Fibroblast of the aortic adventitia (primary cell): ENCODE data around the gene KCNIP1. TPM values are rescaled to one million over a fixed set of nuclear protein-coding genes. Genes with fewer than 3 reads are reported as not detected.

ENCODE experiments used
- DNase-seq: peaks from one replicate; pipeline ENCODE4 v3.0.0-alpha.2; 2010; ENCODE audit warnings: low read depth
- H3K4me3 ChIP-seq: 2 replicates; pipeline ENCODE4 v1.5.1; 2011; ENCODE audit warnings: low read depth, mild to moderate bottlenecking, control low read depth, low read length, moderate library complexity
- total RNA-seq: library from RNA; depleted of rRNA; stranded (reverse); fragments of >200 nt; gene quantifications from 2 replicates; pipeline ENCODE4 v1.2.3, GENCODE V29; 2012; ENCODE audit warnings: low replicate concordance
- TF ChIP-seq, protein P1 (sequence below): IDR thresholded peaks from 2 replicates; pipeline ENCODE4 v1.5.1; 2011; ENCODE audit warnings: mild to moderate bottlenecking, low read length, control low read depth, inconsistent platforms; ENCODE audit not compliant: insufficient read depth

KCNIP1 gene
- total RNA-seq, 1 donor: not detected

- H3K4me3 ChIP-seq: no peak overlapping the region
- no peak for DNase-seq
- TF ChIP-seq, protein P1, sequence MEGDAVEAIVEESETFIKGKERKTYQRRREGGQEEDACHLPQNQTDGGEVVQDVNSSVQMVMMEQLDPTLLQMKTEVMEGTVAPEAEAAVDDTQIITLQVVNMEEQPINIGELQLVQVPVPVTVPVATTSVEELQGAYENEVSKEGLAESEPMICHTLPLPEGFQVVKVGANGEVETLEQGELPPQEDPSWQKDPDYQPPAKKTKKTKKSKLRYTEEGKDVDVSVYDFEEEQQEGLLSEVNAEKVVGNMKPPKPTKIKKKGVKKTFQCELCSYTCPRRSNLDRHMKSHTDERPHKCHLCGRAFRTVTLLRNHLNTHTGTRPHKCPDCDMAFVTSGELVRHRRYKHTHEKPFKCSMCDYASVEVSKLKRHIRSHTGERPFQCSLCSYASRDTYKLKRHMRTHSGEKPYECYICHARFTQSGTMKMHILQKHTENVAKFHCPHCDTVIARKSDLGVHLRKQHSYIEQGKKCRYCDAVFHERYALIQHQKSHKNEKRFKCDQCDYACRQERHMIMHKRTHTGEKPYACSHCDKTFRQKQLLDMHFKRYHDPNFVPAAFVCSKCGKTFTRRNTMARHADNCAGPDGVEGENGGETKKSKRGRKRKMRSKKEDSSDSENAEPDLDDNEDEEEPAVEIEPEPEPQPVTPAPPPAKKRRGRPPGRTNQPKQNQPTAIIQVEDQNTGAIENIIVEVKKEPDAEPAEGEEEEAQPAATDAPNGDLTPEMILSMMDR: no peak
Observed at GRCh38 chr5:170648541-170648940, 144.7 kb downstream of the KCNIP1 start.

DNA sequence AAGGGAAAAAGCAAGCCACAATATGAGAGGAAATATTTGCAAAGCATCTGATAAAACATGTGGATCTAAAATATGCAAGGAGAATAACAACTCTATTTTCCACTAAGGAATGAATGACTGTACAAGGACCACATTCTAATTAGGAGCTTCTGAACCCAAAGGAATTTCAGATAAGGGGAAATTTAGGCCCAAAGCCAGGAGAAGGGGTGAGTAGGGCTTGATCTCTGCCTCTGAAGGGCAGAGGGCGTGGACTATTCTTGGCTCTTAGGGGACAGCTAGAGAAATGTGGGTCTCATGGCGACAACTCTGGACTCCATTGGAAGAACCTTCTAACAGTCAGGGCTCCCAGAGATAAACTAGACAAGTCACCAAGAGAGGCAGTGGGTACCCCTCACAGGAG lies 147.0 kb downstream of the KCNIP1 start:
- TF ChIP-seq, protein P1: no peak
- no peak for DNase-seq
- no peak overlapping the region for H3K4me3 ChIP-seq

DNA sequence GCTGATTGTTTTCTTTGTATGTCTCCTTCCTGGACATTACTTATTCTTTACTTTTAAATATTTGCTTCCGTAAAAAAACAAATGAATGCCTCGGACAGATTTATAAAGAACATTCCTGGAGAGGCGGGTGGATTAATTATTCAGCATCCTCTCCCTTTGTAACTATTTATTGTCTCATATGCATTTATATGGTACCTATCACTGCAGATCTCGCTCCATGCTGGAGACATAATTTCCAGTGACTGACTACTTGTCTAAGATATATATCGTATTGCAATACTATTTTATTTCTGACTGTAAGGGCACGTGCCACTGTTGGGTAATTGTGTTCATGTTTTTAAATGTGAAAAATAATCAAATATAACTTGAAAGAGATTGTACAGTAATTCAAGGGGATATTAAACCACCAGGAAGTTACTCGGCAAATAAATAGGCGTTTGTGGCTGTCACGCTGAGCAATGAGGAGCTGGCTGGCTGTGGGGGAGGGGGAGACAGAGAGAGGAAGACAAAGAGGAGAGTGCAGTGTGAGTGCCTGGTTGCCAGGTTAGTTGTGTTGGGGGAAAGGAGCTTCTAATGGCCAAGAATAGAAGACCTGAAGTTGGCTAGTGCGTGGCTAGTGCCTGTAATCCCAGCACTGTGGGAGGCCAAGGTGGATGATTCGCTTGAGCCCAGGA lies 147.9 kb downstream of the KCNIP1 start:
- no peak for DNase-seq
- TF ChIP-seq, protein P1: no peak
- H3K4me3 ChIP-seq: no peak overlapping the region

DNA sequence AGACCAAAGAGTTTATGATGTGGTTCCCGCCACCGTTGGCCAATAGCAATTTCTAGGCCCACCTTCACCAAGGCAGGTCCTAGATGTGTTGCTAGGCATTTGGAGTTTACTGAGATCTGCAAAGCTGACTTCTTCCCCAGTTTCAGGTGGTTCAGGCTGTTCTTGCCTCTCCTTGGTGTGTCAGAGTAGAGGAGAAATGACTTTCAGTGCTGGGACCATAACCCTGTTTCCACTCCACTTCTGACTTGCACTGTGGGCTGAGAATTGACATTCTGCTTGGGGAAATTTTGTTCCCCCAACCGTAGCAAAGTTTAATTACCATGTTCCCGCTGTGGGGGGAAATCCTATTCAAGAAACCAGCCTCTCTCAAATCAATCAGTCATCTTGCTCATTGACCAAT lies 151.7 kb downstream of the KCNIP1 start:
- no peak for DNase-seq
- no peak overlapping the region for H3K4me3 ChIP-seq
- TF ChIP-seq, protein P1: no peak

GRCh38 chr5:170655920-170656319 lies 152.1 kb downstream of the KCNIP1 start:
- no peak overlapping the region for H3K4me3 ChIP-seq
- DNase-seq: no peak
- TF ChIP-seq, protein P1: no peak

GRCh38 chr5:170656346-170656745 lies 152.5 kb downstream of the KCNIP1 start:
- TF ChIP-seq, protein P1: no peak
- DNase-seq: no peak

GRCh38 chr5:170660531-170660930 lies 156.7 kb downstream of the KCNIP1 start:
- no peak for DNase-seq
- H3K4me3 ChIP-seq: no peak overlapping the region
- TF ChIP-seq, protein P1: no peak

More at GRCh38 chr5:170656346-170656745, 152.5 kb downstream of the KCNIP1 start:
- H3K4me3 ChIP-seq: no peak overlapping the region
